HG03469 (cell line): ENCODE data around the gene TBCEL.

Source experiments
- ATAC-seq: cut with Tn5 transposase; IDR thresholded peaks from one replicate; pipeline ENCODE4 v1.9.1; 2021; ENCODE audit warnings: mild to moderate bottlenecking, moderate library complexity, moderate number of reproducible peaks; ENCODE audit not compliant: unreplicated experiment

Gene TBCEL

GRCh38 chr11:121132211-121132976, 108.5 kb downstream of the TBCEL start:
- ATAC-seq, result no peak

GRCh38 chr11:121134741-121135312, 110.9 kb downstream of the TBCEL start:
- no peak for ATAC-seq

- no peak for ATAC-seq
Measured at GRCh38 chr11:121137005-121137404, 113.1 kb downstream of the TBCEL start.

DNA sequence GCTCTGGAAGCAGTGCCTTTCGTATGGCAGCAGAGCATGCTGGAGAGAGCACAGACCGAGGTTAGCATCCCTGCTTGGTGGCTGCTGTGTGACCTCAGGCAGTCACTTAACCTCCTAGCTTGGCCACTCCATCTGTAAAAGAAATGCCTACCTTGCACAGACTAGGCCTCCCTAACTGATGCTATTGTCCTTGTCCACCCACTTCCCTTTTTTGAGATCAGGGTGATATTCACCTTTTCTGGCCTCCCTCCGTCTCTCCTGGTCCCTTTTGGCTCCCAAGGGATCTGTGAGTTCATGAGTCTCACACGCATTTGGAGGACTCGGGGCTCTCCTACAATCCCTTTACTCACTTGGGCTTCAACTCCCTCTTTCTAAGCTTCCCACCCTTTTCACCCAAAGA, 114.4 kb downstream of the TBCEL start:
- no peak for ATAC-seq

GRCh38 chr11:121140369-121140768, 116.5 kb downstream of the TBCEL start:
- no peak for ATAC-seq
